ENCODE data around the gene PACS1.

Gene PACS1

DNA sequence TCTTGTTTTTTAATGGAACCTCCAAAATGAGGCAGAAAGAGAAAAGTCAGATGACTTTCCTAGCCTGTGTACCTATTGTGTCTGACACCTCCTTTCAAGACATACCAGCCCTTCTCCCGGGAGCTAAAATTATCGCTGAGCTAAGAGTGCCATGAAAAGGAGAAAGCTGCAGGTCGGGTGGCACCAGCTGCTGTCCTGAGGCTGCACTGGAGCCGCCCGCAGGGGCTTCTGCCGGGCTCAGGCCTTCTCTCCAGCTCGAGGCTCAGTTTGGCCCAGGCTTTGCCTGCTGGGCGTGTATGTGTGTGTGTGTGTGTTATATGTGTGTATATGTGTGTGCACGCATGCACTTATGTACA is 170.7 kb downstream of the PACS1 start:
- no peaks in the 10 kb centered on the region for H3K27me3 ChIP-seq
- H3K36me3 ChIP-seq, result peaks cover 3% of the 10 kb centered on the region
- no peaks in the 10 kb centered on the region for H3K9me3 ChIP-seq
- H3K4me1 ChIP-seq, result no peaks in the 10 kb centered on the region
- TF ChIP-seq, protein P1, sequence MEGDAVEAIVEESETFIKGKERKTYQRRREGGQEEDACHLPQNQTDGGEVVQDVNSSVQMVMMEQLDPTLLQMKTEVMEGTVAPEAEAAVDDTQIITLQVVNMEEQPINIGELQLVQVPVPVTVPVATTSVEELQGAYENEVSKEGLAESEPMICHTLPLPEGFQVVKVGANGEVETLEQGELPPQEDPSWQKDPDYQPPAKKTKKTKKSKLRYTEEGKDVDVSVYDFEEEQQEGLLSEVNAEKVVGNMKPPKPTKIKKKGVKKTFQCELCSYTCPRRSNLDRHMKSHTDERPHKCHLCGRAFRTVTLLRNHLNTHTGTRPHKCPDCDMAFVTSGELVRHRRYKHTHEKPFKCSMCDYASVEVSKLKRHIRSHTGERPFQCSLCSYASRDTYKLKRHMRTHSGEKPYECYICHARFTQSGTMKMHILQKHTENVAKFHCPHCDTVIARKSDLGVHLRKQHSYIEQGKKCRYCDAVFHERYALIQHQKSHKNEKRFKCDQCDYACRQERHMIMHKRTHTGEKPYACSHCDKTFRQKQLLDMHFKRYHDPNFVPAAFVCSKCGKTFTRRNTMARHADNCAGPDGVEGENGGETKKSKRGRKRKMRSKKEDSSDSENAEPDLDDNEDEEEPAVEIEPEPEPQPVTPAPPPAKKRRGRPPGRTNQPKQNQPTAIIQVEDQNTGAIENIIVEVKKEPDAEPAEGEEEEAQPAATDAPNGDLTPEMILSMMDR (IDR thresholded peaks at IDR 0.05; ENCODE audit: low read depth, low read length), result no peak
- no peak overlapping the region for H3K4me3 ChIP-seq (ENCODE audit: low read depth, low read length)
- no peak for DNase-seq

DNA sequence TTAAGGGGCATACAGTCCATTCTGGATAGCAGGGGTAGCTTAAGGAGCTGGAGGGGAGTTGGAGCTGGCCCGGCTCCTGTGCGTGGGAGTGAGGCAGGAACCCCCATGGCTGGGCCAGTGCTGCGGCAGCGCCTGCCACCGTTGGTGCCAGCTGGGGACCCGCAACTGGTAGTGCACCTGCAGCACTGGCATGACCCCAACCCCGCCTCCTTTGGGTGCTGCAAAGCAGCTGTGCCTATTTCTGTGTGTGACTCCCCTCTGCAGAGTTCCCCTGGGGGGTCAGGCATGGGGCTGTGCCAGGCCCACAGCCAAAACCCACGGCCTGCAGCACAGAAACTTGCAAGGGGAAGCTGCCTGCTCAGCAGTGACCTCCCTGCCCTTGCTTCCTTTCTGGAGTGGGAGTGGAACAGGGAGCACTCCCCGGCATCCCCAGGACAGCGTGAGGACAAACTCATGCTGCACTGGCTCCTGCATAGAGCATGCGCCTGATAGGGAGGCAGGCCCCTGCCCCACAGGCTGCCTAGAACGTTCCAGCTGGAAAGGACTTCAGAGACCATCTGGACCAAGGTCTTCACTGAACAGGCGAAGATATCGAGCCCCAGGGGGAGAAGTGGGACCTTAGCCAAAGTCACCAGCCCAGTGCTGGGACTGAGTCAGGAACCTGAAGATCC is 172.2 kb downstream of the PACS1 start:
- H3K9me3 ChIP-seq, result no peaks in the 10 kb centered on the region
- peaks cover 3% of the 10 kb centered on the region for H3K36me3 ChIP-seq
- TF ChIP-seq, protein P1 (IDR thresholded peaks at IDR 0.05; ENCODE audit: low read depth, low read length), result no peak
- H3K27me3 ChIP-seq, result no peaks in the 10 kb centered on the region
- DNase-seq, result no peak
- no peak overlapping the region for H3K4me3 ChIP-seq (ENCODE audit: low read depth, low read length)
- no peaks in the 10 kb centered on the region for H3K4me1 ChIP-seq

DNA sequence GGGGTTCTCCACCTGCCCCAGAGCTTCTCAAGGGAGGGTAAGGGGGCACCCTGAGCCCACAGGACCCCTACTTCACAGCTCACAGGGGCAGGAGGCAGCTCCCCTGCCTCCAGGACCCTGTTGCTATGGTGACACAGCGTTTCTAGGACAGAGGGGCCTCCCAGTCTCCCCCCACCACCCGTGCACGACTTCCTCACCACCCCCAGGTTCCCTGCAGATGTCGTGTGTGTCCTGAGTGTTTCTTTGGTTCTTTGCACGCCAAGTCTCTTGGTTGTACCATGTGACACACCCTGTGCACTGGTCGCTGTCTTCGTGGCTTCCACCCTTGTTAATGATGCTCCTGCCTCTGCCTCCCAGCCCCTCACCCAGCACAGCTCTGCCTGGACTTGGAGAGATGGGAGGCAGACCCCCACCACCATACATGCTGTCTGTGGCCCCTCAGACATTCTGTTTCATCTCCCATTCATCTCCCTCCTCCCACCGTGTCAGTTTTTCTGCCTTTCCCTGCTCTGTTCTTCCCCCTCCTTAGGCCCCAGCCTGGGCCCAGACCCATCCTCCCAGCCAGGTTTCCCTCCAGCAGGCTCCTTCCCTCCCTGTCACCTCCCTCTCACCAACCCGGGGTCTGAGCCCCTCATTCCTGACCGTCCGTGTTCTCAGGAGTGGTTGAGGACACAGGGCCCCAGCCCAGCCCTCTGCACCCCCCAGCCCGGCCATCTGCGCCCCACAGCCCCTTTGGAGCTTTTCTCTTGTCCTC is 173.9 kb downstream of the PACS1 start:
- no peak for DNase-seq
- H3K4me3 ChIP-seq (ENCODE audit: low read depth, low read length), result no peak overlapping the region
- H3K36me3 ChIP-seq, result no peaks in the 10 kb centered on the region; the same call in 1 of the 2 replicates
- no peaks in the 10 kb centered on the region for H3K4me1 ChIP-seq
- no peaks in the 10 kb centered on the region for H3K9me3 ChIP-seq
- TF ChIP-seq, protein P1 (IDR thresholded peaks at IDR 0.05; ENCODE audit: low read depth, low read length), result no peak
- no peaks in the 10 kb centered on the region for H3K27me3 ChIP-seq

DNA sequence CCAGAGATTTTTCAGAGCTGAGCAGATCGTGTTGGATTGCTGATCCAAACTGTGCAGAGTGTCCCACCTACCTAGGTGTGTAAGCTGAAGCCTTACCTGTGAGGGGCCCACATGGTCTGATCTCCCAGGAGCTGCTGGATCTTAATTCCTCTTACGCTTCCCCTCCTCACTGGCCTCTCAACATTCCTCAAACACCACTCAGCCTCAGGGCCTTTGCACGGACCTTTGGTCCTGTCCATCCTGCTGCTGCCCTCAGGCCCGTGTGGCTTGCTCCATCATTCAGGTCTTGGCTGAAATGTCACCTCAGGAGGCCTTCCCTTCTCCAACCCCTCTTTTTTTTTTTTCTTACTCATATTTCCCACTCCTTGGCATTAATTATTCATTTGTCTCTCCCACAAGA is 177.2 kb downstream of the PACS1 start:
- Histone ChIP-seq H3K9me3 (no peaks in the 10 kb centered on the region), H3K27me3 (no peaks in the 10 kb centered on the region), H3K4me1 (no peaks in the 10 kb centered on the region), H3K36me3 (no peaks in the 10 kb centered on the region), H3K4me3 (ENCODE audit: low read depth, low read length) (no peak overlapping the region)
- TF ChIP-seq, protein P1 (IDR thresholded peaks at IDR 0.05; ENCODE audit: low read depth, low read length), result no peak
- DNase-seq, result no peak

DNA sequence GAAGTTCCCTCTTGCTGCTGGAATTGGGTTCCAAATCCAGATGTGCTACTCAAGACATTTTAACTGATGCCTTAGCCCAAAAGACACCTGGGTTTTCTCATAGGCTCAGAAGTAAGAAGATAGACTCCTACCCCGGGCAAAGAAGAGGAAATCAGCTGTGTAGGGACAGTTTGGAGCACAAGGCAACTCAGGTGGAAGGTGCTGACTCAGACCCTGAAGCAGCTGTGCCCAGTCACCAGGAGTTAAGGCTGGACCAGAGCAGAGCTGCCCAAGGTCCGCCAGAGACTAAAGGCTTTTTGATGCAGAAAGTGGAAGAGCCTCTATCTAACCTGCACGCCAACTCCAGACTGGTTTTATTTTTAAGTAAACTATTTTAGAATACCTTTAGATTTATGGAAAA is 177.7 kb downstream of the PACS1 start:
- H3K4me3 ChIP-seq (ENCODE audit: low read depth, low read length), result no peak overlapping the region
- DNase-seq, result no peak
- TF ChIP-seq, protein P1 (IDR thresholded peaks at IDR 0.05; ENCODE audit: low read depth, low read length), result no peak
- H3K9me3 ChIP-seq, result no peaks in the 10 kb centered on the region
- no peaks in the 10 kb centered on the region for H3K4me1 ChIP-seq
- no peaks in the 10 kb centered on the region for H3K36me3 ChIP-seq
- no peaks in the 10 kb centered on the region for H3K27me3 ChIP-seq

DNA sequence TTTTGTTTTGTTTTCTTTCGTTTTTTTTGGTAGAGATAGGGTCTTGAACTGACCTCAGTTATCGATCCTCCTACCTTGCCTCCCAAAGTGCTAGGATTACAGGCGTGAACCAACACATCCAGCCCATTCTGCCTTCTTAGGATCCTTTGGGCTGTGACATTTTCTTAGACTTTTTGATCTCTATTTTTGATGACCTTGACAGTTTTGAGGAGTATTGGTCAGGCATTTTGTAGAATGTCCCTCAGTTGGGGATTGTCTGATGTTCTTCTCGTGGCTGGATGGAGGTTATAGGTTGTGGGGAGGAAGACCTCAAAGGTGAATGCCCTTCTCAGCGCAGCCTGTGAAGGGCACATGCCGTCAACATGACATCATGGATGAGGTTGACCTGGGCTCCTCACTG is 178.8 kb downstream of the PACS1 start:
- TF ChIP-seq, protein P1 (IDR thresholded peaks at IDR 0.05; ENCODE audit: low read depth, low read length), result no peak
- Histone ChIP-seq H3K36me3 (no peaks in the 10 kb centered on the region), H3K27me3 (no peaks in the 10 kb centered on the region), H3K9me3 (no peaks in the 10 kb centered on the region), H3K4me3 (ENCODE audit: low read depth, low read length) (no peak overlapping the region), H3K4me1 (no peaks in the 10 kb centered on the region)
- DNase-seq, result no peak
